Mammary epithelial cell (primary cell): ENCODE measurements around the gene ZSWIM3.

Experiments
- EZH2 ChIP-seq: IDR thresholded peaks from 2 replicates; pipeline ENCODE4 v1.6.1; 2012; ENCODE audit warnings: low read length, inconsistent platforms, borderline replicate concordance
- TF ChIP-seq, protein P1 (sequence below), 2 donors: IDR thresholded peaks in 1 of 2; conservative IDR thresholded peaks in 1 of 2; 2 replicates each; pipeline ENCODE4 v1.5.1; 2011 to 2012; ENCODE audit warnings: inconsistent platforms in 2 of 2, low read length in 2 of 2, mild to moderate bottlenecking in 2 of 2, control low read depth in 1 of 2, low read depth in 1 of 2; ENCODE audit not compliant: insufficient read depth in 1 of 2; ENCODE audit errors: extremely low read depth in 1 of 2

- TF ChIP-seq, protein P1, sequence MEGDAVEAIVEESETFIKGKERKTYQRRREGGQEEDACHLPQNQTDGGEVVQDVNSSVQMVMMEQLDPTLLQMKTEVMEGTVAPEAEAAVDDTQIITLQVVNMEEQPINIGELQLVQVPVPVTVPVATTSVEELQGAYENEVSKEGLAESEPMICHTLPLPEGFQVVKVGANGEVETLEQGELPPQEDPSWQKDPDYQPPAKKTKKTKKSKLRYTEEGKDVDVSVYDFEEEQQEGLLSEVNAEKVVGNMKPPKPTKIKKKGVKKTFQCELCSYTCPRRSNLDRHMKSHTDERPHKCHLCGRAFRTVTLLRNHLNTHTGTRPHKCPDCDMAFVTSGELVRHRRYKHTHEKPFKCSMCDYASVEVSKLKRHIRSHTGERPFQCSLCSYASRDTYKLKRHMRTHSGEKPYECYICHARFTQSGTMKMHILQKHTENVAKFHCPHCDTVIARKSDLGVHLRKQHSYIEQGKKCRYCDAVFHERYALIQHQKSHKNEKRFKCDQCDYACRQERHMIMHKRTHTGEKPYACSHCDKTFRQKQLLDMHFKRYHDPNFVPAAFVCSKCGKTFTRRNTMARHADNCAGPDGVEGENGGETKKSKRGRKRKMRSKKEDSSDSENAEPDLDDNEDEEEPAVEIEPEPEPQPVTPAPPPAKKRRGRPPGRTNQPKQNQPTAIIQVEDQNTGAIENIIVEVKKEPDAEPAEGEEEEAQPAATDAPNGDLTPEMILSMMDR (conservative IDR thresholded peaks at IDR 0.05 in 1 of 2, IDR thresholded peaks at IDR 0.05 in 1 of 2; ENCODE audit: extremely low read depth in 1 of 2, insufficient read depth in 1 of 2, low read depth in 1 of 2, low read length in 2 of 2), result no peak
- TF ChIP-seq EZH2, result no peak
Measured at GRCh38 chr20:45887346-45887715, 29.9 kb downstream of the ZSWIM3 start, which contains the start of gene SPATA25.
